HG03457 (cell line): ENCODE data around the gene CRYGB.

Experiments
- ATAC-seq: cut with Tn5 transposase; IDR thresholded peaks from one replicate; pipeline ENCODE4 v1.9.1; 2021; ENCODE audit warnings: moderate number of reproducible peaks; ENCODE audit not compliant: unreplicated experiment

The CRYGB gene

GRCh38 chr2:208146006-208146405 is at the start of gene CRYGB:
CRYGB (minus strand) TSS chr2:208146158; CDS start chr2:208146120, 38 bp downstream.
- no peak for ATAC-seq

- ATAC-seq = no peak
Measured at GRCh38 chr2:208195531-208195930, 49.6 kb upstream of the CRYGB start.

GRCh38 chr2:208192611-208193236 is 46.8 kb upstream of the CRYGB start:
- no peak for ATAC-seq

- no peak for ATAC-seq
Measured at GRCh38 chr2:208189810-208190503, 44.0 kb upstream of the CRYGB start, which contains the start of gene C2orf80. C2orf80 (minus strand) TSS chr2:208190030; CDS start chr2:208186986, 3,044 bp downstream.

- ATAC-seq = no peak
Measured at GRCh38 chr2:208189069-208189809, 43.3 kb upstream of the CRYGB start.

GRCh38 chr2:208186893-208187292 is 40.9 kb upstream of the CRYGB start:
- ATAC-seq = no peak

GRCh38 chr2:208186465-208186864 is 40.5 kb upstream of the CRYGB start:
- no peak for ATAC-seq

- ATAC-seq = no peak
Measured at GRCh38 chr2:208183972-208184705, 38.2 kb upstream of the CRYGB start.

- no peak for ATAC-seq
Measured at GRCh38 chr2:208183526-208183925, 37.6 kb upstream of the CRYGB start.

GRCh38 chr2:208182835-208183234 is 36.9 kb upstream of the CRYGB start:
- ATAC-seq = no peak

GRCh38 chr2:208179028-208179609 is 33.2 kb upstream of the CRYGB start:
- ATAC-seq = no peak

- no peak for ATAC-seq
Measured at GRCh38 chr2:208175840-208176153, 29.8 kb upstream of the CRYGB start.

- peak; percentile 96 for ATAC-seq
Measured at GRCh38 chr2:208175069-208175839, 29.3 kb upstream of the CRYGB start.

- ATAC-seq = no peak
Measured at GRCh38 chr2:208174144-208174543, 28.2 kb upstream of the CRYGB start.

GRCh38 chr2:208172125-208172524 is 26.2 kb upstream of the CRYGB start:
- no peak for ATAC-seq

GRCh38 chr2:208164951-208165755 is 19.2 kb upstream of the CRYGB start:
- ATAC-seq = no peak

- ATAC-seq = no peak
Measured at GRCh38 chr2:208163489-208163888, 17.5 kb upstream of the CRYGB start, which contains the start of gene CRYGA. CRYGA (minus strand) TSS chr2:208163589; CDS start chr2:208163556, 33 bp downstream.

GRCh38 chr2:208156439-208156838 is 10.5 kb upstream of the CRYGB start:
- ATAC-seq = no peak

- no peak for ATAC-seq
Measured at GRCh38 chr2:208153156-208153555, 7.2 kb upstream of the CRYGB start.
